A549 (cell line): ENCODE results near the gene TRIO.

ENCODE experiments used
- BHLHE40 ChIP-seq: IDR thresholded peaks from 2 replicates; pipeline ENCODE4 v1.6.1; 2012; ENCODE audit warnings: low read depth, low read length, inconsistent platforms
- CTCF ChIP-seq: fragments of >200 bp; sonication (Bioruptor Twin); formaldehyde crosslinking; IDR thresholded peaks from 3 replicates; pipeline ENCODE4 v1.5.1; 2016
- JUNB ChIP-seq: fragments of >200 bp; sonication (Bioruptor Twin); formaldehyde crosslinking; IDR thresholded peaks from 2 replicates; pipeline ENCODE4 v1.6.1; 2016
- MYC ChIP-seq: IDR thresholded peaks from 2 replicates; pipeline ENCODE4 v1.6.1; 2012; ENCODE audit warnings: mild to moderate bottlenecking, inconsistent platforms, low read length, improper control_type of control experiment, borderline replicate concordance
- NR3C1 ChIP-seq: fragments of >200 bp; sonication (Bioruptor Twin); formaldehyde crosslinking; IDR thresholded peaks from 3 replicates; pipeline ENCODE4 v1.6.1; 2017
- POLR2A ChIP-seq: IDR thresholded peaks from 2 replicates; pipeline ENCODE4 v1.6.1; 2012; ENCODE audit warnings: mild to moderate bottlenecking, low read length
- POLR2AphosphoS2 ChIP-seq: conservative IDR thresholded peaks from 2 replicates; pipeline ENCODE4 v1.6.1; 2012; ENCODE audit warnings: low read length, improper control_type of control experiment, inconsistent platforms
- RCOR1 ChIP-seq: fragments of 150-350 bp; IDR thresholded peaks from 2 replicates; pipeline ENCODE4 v1.6.1; 2014; ENCODE audit warnings: antibody characterized with exemption, low read length, low read depth
- RNF2 ChIP-seq: fragments of 200-600 bp; sonication (generic); IDR thresholded peaks from 2 replicates; pipeline ENCODE4 v1.6.1; 2016; ENCODE audit warnings: low read depth, mild to moderate bottlenecking, antibody characterized with exemption, moderate library complexity, borderline replicate concordance
- SMC3 ChIP-seq: fragments of >200 bp; sonication (Bioruptor Twin); formaldehyde crosslinking; IDR thresholded peaks from 3 replicates; pipeline ENCODE4 v1.6.1; 2018; ENCODE audit warnings: inconsistent platforms
- ZSCAN20 ChIP-seq: fragments of 250-450 bp; sonication (Bioruptor Pico); IDR thresholded peaks from 2 replicates; pipeline ENCODE4 v1.8.0; 2022; ENCODE audit warnings: mild to moderate bottlenecking, moderate library complexity
- TF ChIP-seq, protein P1 (sequence below): IDR thresholded peaks from 2 replicates; pipeline ENCODE4 v1.6.1; 2012

GRCh38 chr5:14406554-14406849 is 263.4 kb downstream of the TRIO start:
- TF ChIP-seq CTCF, result no peak
- TF ChIP-seq RNF2, result no peak
- TF ChIP-seq BHLHE40, result no peak
- TF ChIP-seq ZSCAN20 (CRISPR knock-in tag), result no peak
- TF ChIP-seq NR3C1, result no peak
- TF ChIP-seq POLR2A, result no peak
- TF ChIP-seq RCOR1, result no peak
- TF ChIP-seq, protein P1, sequence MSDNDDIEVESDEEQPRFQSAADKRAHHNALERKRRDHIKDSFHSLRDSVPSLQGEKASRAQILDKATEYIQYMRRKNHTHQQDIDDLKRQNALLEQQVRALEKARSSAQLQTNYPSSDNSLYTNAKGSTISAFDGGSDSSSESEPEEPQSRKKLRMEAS, result no peak
- no peak for TF ChIP-seq SMC3
- TF ChIP-seq JUNB, result no peak
- TF ChIP-seq POLR2AphosphoS2, result no peak
- TF ChIP-seq MYC, result no peak
